HG02943 (cell line): ENCODE data around the gene SASS6.
A peak's percentile ranks its signal among the peaks of the same experiment; 100 is the strongest.

Experiments
- ATAC-seq: cut with Tn5 transposase; IDR thresholded peaks from one replicate; pipeline ENCODE4 v1.9.1; 2021; ENCODE audit warnings: mild to moderate bottlenecking, low read depth, moderate library complexity; ENCODE audit not compliant: unreplicated experiment

The SASS6 gene

GRCh38 chr1:100109554-100110066, 23.1 kb downstream of the SASS6 start:
- ATAC-seq = no peak

GRCh38 chr1:100107696-100108095, 25.0 kb downstream of the SASS6 start:
- ATAC-seq = no peak

- no peak for ATAC-seq
Observed at GRCh38 chr1:100101564-100101963, 31.2 kb downstream of the SASS6 start.

- ATAC-seq = no peak
Observed at GRCh38 chr1:100100202-100100601, 32.5 kb downstream of the SASS6 start.

GRCh38 chr1:100090471-100090870, 42.3 kb downstream of the SASS6 start:
- no peak for ATAC-seq

GRCh38 chr1:100089082-100089481, 43.6 kb downstream of the SASS6 start:
- no peak for ATAC-seq

- no peak for ATAC-seq
Observed at GRCh38 chr1:100087396-100087795, 45.3 kb downstream of the SASS6 start.

GRCh38 chr1:100080331-100080730, 52.4 kb downstream of the SASS6 start:
- ATAC-seq = no peak

GRCh38 chr1:100077531-100077930, 55.2 kb downstream of the SASS6 start:
- peak; percentile 57 for ATAC-seq

- peak; percentile 51 for ATAC-seq
Observed at GRCh38 chr1:100076744-100077143, 56.0 kb downstream of the SASS6 start.

- ATAC-seq = no peak
Observed at GRCh38 chr1:100076319-100076718, 56.4 kb downstream of the SASS6 start.

GRCh38 chr1:100075773-100076172, 57.0 kb downstream of the SASS6 start:
- peak; percentile 40 for ATAC-seq

- no peak for ATAC-seq
Observed at GRCh38 chr1:100074604-100075395, 57.9 kb downstream of the SASS6 start.

GRCh38 chr1:100073531-100073930, 59.2 kb downstream of the SASS6 start:
- ATAC-seq = no peak

- no peak for ATAC-seq
Observed at GRCh38 chr1:100070201-100070939, 62.4 kb downstream of the SASS6 start.

- ATAC-seq = no peak
Observed at GRCh38 chr1:100065969-100066227, 66.8 kb downstream of the SASS6 start.

- ATAC-seq = no peak
Observed at GRCh38 chr1:100065183-100065968, 67.4 kb downstream of the SASS6 start.

- ATAC-seq = no peak
Observed at GRCh38 chr1:100061681-100062080, 71.0 kb downstream of the SASS6 start.

- no peak for ATAC-seq
Observed at GRCh38 chr1:100053727-100054126, 79.0 kb downstream of the SASS6 start.

- ATAC-seq = no peak
Observed at GRCh38 chr1:100053119-100053518, 79.6 kb downstream of the SASS6 start.

GRCh38 chr1:100051893-100052292, 80.8 kb downstream of the SASS6 start:
- no peak for ATAC-seq
